Keratinocyte (primary cell): ENCODE measurements around the gene DCP1B.

Experiments
- EZH2 ChIP-seq: IDR thresholded peaks from one replicate; pipeline ENCODE4 v1.6.1; 2012; ENCODE audit warnings: inconsistent platforms, mild to moderate bottlenecking, low read length, moderate library complexity
- TF ChIP-seq, protein P1 (sequence below), 3 experiments: IDR thresholded peaks in 1 of 3; conservative IDR thresholded peaks in 1 of 3; optimal IDR thresholded peaks in 1 of 3; 2 replicates in 2 of 3; 3 replicates in 1 of 3; pipeline versions ENCODE3 to v1.5.1; 2011; ENCODE audit warnings: low read length in 3 of 3, mild to moderate bottlenecking in 3 of 3, moderate library complexity in 2 of 3, control low read depth in 1 of 3, inconsistent platforms in 1 of 3; ENCODE audit not compliant: insufficient read depth in 2 of 3; ENCODE audit errors: extremely low read depth in 1 of 3

DNA sequence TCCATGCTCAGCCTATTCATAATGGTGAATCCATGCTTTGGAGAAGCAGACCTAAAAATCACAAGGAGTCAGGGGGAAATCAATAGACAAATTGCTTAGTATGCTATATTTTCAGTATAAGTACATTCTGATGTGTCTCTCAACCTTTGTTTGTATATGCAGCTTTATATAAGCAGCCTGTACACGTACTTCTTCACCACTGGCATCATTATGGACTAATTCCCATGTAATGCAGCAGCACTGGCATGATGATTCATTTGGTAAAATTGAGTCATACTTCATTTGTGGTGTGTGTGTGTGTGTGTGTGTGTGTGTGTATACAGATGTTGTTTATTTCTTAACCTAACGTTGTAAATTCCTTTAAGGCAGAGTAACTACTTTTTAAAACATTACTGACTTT, 10.9 kb downstream of the DCP1B start:
- TF ChIP-seq, protein P1, sequence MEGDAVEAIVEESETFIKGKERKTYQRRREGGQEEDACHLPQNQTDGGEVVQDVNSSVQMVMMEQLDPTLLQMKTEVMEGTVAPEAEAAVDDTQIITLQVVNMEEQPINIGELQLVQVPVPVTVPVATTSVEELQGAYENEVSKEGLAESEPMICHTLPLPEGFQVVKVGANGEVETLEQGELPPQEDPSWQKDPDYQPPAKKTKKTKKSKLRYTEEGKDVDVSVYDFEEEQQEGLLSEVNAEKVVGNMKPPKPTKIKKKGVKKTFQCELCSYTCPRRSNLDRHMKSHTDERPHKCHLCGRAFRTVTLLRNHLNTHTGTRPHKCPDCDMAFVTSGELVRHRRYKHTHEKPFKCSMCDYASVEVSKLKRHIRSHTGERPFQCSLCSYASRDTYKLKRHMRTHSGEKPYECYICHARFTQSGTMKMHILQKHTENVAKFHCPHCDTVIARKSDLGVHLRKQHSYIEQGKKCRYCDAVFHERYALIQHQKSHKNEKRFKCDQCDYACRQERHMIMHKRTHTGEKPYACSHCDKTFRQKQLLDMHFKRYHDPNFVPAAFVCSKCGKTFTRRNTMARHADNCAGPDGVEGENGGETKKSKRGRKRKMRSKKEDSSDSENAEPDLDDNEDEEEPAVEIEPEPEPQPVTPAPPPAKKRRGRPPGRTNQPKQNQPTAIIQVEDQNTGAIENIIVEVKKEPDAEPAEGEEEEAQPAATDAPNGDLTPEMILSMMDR (optimal IDR thresholded peaks at IDR 0.05 in 1 of 3, IDR thresholded peaks at IDR 0.05 in 1 of 3, conservative IDR thresholded peaks at IDR 0.05 in 1 of 3; ENCODE audit: extremely low read depth in 1 of 3, insufficient read depth in 2 of 3, low read length in 3 of 3) = no peak
- no peak for TF ChIP-seq EZH2
